Measurements from ENCODE around the gene NR5A1.

Gene NR5A1

DNA sequence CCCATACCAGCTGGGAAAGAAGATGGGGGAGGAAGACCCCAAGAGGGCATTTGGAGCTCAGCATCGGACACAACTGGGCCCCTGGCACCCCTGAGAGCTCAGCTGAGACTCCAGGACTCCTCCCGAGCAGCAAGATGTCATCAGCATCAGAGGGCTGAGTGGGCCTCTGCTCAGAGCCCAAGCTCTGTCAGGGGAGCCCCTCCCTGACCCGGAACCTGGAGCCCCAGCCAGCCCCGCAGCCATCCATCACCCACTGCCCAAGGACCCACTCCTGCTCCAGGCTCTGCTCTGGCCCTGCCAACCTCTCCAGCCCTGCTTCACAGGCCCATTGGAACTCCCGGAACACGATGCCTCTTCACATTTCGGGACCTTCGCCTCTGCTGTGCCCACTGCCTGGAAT, 9.8 kb downstream of the NR5A1 start:
- Histone ChIP-seq H3K9me3 (ENCODE audit: control insufficient read depth, insufficient read depth, low read length) (no peaks in the 10 kb centered on the region), H3K4me3 (ENCODE audit: low read length) (no peak overlapping the region), H3K79me2 (ENCODE audit: control insufficient read depth, low read length) (no peaks in the 10 kb centered on the region), H3K27ac (ENCODE audit: low read depth, low read length) (no peak overlapping the region), H3K27me3 (ENCODE audit: control insufficient read depth, low read length) (no peaks in the 10 kb centered on the region), H3K36me3 (ENCODE audit: control insufficient read depth, low read length) (no peaks in the 10 kb centered on the region), H3F3A (ENCODE audit: control insufficient read depth, insufficient read depth) (no peaks in the 10 kb centered on the region), H3K4me2 (ENCODE audit: low read length) (no peak overlapping the region), H3K9me2 (replicated peaks; ENCODE audit: control insufficient read depth, low read length) (no peaks in the 10 kb centered on the region), H4K20me1 (ENCODE audit: control insufficient read depth, insufficient read depth, low read depth, low read length) (no peaks in the 10 kb centered on the region), H3K4me1 (ENCODE audit: control insufficient read depth, low read length) (no peaks in the 10 kb centered on the region)
- TF ChIP-seq, protein P1, sequence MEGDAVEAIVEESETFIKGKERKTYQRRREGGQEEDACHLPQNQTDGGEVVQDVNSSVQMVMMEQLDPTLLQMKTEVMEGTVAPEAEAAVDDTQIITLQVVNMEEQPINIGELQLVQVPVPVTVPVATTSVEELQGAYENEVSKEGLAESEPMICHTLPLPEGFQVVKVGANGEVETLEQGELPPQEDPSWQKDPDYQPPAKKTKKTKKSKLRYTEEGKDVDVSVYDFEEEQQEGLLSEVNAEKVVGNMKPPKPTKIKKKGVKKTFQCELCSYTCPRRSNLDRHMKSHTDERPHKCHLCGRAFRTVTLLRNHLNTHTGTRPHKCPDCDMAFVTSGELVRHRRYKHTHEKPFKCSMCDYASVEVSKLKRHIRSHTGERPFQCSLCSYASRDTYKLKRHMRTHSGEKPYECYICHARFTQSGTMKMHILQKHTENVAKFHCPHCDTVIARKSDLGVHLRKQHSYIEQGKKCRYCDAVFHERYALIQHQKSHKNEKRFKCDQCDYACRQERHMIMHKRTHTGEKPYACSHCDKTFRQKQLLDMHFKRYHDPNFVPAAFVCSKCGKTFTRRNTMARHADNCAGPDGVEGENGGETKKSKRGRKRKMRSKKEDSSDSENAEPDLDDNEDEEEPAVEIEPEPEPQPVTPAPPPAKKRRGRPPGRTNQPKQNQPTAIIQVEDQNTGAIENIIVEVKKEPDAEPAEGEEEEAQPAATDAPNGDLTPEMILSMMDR (IDR thresholded peaks at IDR 0.05; ENCODE audit: low read depth, low read length, poor library complexity, severe bottlenecking): no peak
- no peak for TF ChIP-seq EZH2phosphoT487 (IDR thresholded peaks at IDR 0.05; ENCODE audit: borderline replicate concordance, low read length)

DNA sequence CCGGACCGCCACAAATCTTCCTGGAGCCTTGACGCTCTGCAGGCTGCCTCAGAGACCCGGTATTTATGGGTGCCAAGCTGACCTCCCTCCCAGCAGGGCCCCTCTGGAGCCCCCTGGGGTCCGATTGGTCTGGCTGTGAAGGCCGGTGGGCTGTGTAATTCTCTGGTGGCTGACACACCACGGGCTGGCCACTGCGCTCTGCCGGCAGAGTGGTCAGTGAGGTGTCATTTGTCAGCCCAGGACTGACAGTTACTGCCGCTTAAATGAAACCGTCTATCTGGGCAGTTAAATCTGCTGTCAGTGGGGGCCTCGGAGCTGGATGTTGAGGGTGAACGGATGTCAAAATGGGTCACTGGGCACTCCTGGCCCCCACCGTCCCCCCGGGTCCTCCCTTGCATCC, 10.7 kb downstream of the NR5A1 start:
- no peak overlapping the region for H3K4me2 ChIP-seq (ENCODE audit: low read length)
- H3K4me3 ChIP-seq (ENCODE audit: low read length): no peak overlapping the region
- no peaks in the 10 kb centered on the region for H4K20me1 ChIP-seq (ENCODE audit: control insufficient read depth, insufficient read depth, low read depth, low read length)
- H3K79me2 ChIP-seq (ENCODE audit: control insufficient read depth, low read length): no peaks in the 10 kb centered on the region
- no peaks in the 10 kb centered on the region for H3K4me1 ChIP-seq (ENCODE audit: control insufficient read depth, low read length)
- H3K9me2 ChIP-seq (replicated peaks; ENCODE audit: control insufficient read depth, low read length): no peaks in the 10 kb centered on the region
- no peaks in the 10 kb centered on the region for H3K36me3 ChIP-seq (ENCODE audit: control insufficient read depth, low read length)
- no peak for TF ChIP-seq EZH2phosphoT487 (IDR thresholded peaks at IDR 0.05; ENCODE audit: borderline replicate concordance, low read length)
- TF ChIP-seq, protein P1 (IDR thresholded peaks at IDR 0.05; ENCODE audit: low read depth, low read length, poor library complexity, severe bottlenecking): no peak
- H3K9me3 ChIP-seq (ENCODE audit: control insufficient read depth, insufficient read depth, low read length): no peaks in the 10 kb centered on the region
- no peak overlapping the region for H3K27ac ChIP-seq (ENCODE audit: low read depth, low read length)
- H3F3A ChIP-seq (ENCODE audit: control insufficient read depth, insufficient read depth): no peaks in the 10 kb centered on the region
- no peaks in the 10 kb centered on the region for H3K27me3 ChIP-seq (ENCODE audit: control insufficient read depth, low read length)

DNA sequence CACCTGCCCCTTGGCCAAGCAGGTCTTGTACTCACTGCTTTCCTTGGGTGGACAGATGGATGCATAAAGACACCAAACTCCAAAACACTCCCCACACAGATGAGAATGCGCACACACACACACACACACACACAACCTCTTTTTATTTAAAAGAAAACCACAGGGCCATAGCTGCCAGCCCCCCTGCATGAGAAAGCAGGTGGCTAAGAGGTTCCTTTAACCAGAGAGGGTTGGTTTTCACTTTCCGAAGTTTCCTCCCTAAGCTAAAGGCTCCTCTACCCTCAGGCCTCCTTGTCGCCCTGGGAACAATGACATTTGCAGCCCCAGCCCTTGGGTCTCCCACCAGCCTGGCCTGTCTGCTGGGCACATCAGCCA, 11.1 kb downstream of the NR5A1 start:
- no peak for TF ChIP-seq EZH2phosphoT487 (IDR thresholded peaks at IDR 0.05; ENCODE audit: borderline replicate concordance, low read length)
- TF ChIP-seq, protein P1 (IDR thresholded peaks at IDR 0.05; ENCODE audit: low read depth, low read length, poor library complexity, severe bottlenecking): no peak
- Histone ChIP-seq H3K79me2 (ENCODE audit: control insufficient read depth, low read length) (no peaks in the 10 kb centered on the region), H3K4me2 (ENCODE audit: low read length) (no peak overlapping the region), H3K27me3 (ENCODE audit: control insufficient read depth, low read length) (no peaks in the 10 kb centered on the region), H3K9me3 (ENCODE audit: control insufficient read depth, insufficient read depth, low read length) (no peaks in the 10 kb centered on the region), H3F3A (ENCODE audit: control insufficient read depth, insufficient read depth) (no peaks in the 10 kb centered on the region), H4K20me1 (ENCODE audit: control insufficient read depth, insufficient read depth, low read depth, low read length) (no peaks in the 10 kb centered on the region), H3K27ac (ENCODE audit: low read depth, low read length) (no peak overlapping the region), H3K9me2 (replicated peaks; ENCODE audit: control insufficient read depth, low read length) (no peaks in the 10 kb centered on the region), H3K36me3 (ENCODE audit: control insufficient read depth, low read length) (no peaks in the 10 kb centered on the region), H3K4me1 (ENCODE audit: control insufficient read depth, low read length) (no peaks in the 10 kb centered on the region), H3K4me3 (ENCODE audit: low read length) (no peak overlapping the region)

Data from DOHH2 (cell line).